Tibial nerve (tissue), 4 donors: ENCODE data around the gene LRCOL1. TPM values are rescaled to one million over a fixed set of nuclear protein-coding genes. Genes with fewer than 3 reads are reported as not detected.

ENCODE experiments used
- DNase-seq, 2 donors: peaks; one replicate each; pipeline ENCODE4 v3.0.0-alpha.2; 2019; ENCODE audit warnings: low spot score in 2 of 2
- H3K27ac ChIP-seq, 4 donors: fragments of 200-600 bp; sonication (generic) in 3 of 4; one replicate each; pipeline ENCODE4 v1.5.1; 2017 to 2019; ENCODE audit warnings: mild to moderate bottlenecking in 1 of 4
- H3K27me3 ChIP-seq, 2 donors: fragments of 200-600 bp; sonication (generic) in 1 of 2; one replicate each; pipeline versions ENCODE4 v1.5.1 to v1.6.0; 2017 to 2019
- H3K36me3 ChIP-seq, 3 donors: fragments of 200-600 bp; sonication (generic); one replicate each; pipeline ENCODE4 v1.5.1; 2018 to 2019
- H3K4me1 ChIP-seq, 4 donors: fragments of 200-600 bp; sonication (generic) in 3 of 4; one replicate each; pipeline ENCODE4 v1.5.1; 2017 to 2019
- H3K4me3 ChIP-seq, 4 donors: fragments of 200-600 bp; sonication (generic) in 3 of 4; one replicate each; pipeline ENCODE4 v1.5.1; 2017 to 2019; ENCODE audit warnings: mild to moderate bottlenecking in 1 of 4, moderate library complexity in 1 of 4
- H3K9me3 ChIP-seq, 4 donors: fragments of 200-600 bp; sonication (generic) in 3 of 4; one replicate each; pipeline ENCODE4 v1.5.1; 2017 to 2019
- CTCF ChIP-seq, 5 experiments: fragments of 200-600 bp in 3 of 5; fragments of 450-650 bp in 2 of 5; sonication (generic) in 3 of 5; IDR thresholded peaks; one replicate each; pipeline ENCODE4 v1.5.1; 2016 to 2019; ENCODE audit warnings: antibody characterized with exemption in 5 of 5, mild to moderate bottlenecking in 3 of 5, moderate library complexity in 2 of 5
- EP300 ChIP-seq, 2 donors: sonication (generic); formaldehyde crosslinking; IDR thresholded peaks; one replicate each; pipeline ENCODE4 v1.6.1; 2017; ENCODE audit warnings: antibody characterized with exemption in 2 of 2, mild to moderate bottlenecking in 1 of 2
- POLR2A ChIP-seq, 2 donors: fragments of 450-650 bp; IDR thresholded peaks; one replicate each; pipeline ENCODE4 v1.6.1; 2017; ENCODE audit warnings: antibody characterized with exemption in 2 of 2, mild to moderate bottlenecking in 2 of 2, moderate library complexity in 2 of 2
- WGBS, 2 donors: methylation state at CpG; one replicate each; pipeline ENCODE4 v1.1.5; 2018; 5-methylcytosine and 5-hydroxymethylcytosine counted together
- total RNA-seq, 4 donors: library from RNA; depleted of rRNA; stranded (reverse); fragments of >200 nt; gene quantifications; one replicate each; pipeline ENCODE4 v1.1.0, GENCODE V29; 2016

Gene LRCOL1
- total RNA-seq, 4 donors from 2014 or later = not detected

DNA sequence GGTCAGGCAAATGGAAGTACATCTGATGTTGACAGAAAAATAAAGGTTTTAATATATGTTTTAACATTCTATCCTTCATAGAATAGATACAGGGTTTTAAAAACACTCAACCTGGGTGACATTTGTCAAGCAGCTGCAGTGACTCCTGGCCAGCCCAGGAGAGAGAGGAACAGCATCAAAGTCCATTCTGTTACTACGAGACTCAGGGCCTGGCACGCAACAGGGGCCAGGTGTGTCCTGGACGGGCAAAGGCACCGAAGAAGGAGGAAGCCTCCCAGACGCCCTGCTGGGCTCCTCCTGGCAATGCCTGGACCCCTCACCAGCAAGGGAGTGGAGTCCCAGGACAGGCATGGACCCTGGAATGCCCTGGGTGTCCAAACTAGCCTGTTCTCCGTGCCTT is 22.1 kb downstream of the LRCOL1 start:
- TF ChIP-seq POLR2A (IDR thresholded peaks at IDR 0.05) (no peak), EP300 (IDR thresholded peaks at IDR 0.05) (no peak), CTCF (IDR thresholded peaks at IDR 0.05) (no peak)
- no peak for DNase-seq
- Histone ChIP-seq H3K27me3 (peaks cover 0 to 14% of the 10 kb centered on the region in 2 donors), H3K4me3 (no peak overlapping the region), H3K36me3 (peaks cover 0 to 5% (median 0%) of the 10 kb centered on the region in 3 donors), H3K9me3 (peaks cover 0 to 4% (median 0%) of the 10 kb centered on the region in 4 donors), H3K4me1 (peaks cover 0 to under 1% (median 0%) of the 10 kb centered on the region in 4 donors), H3K27ac (no peak overlapping the region)
- 84 to 91% methylated on average over 6 of the region's 6 CpGs for WGBS, 2 donors

- TF ChIP-seq CTCF (IDR thresholded peaks at IDR 0.05) (no peak), POLR2A (IDR thresholded peaks at IDR 0.05) (no peak), EP300 (IDR thresholded peaks at IDR 0.05) (no peak)
- DNase-seq = no peak
- no peak overlapping the region for H3K27ac ChIP-seq
- H3K9me3 ChIP-seq = peaks cover 0 to 4% (median 0%) of the 10 kb centered on the region in 4 donors
- peaks cover 0 to 4% (median 0%) of the 10 kb centered on the region in 4 donors for H3K4me1 ChIP-seq
- H3K4me3 ChIP-seq = no peak overlapping the region
- 81 to 90% methylated on average over 3 of the region's 3 CpGs for WGBS, 2 donors
- H3K36me3 ChIP-seq = peaks cover 0 to 9% (median 0%) of the 10 kb centered on the region in 3 donors
- peaks cover 0 to 11% of the 10 kb centered on the region in 2 donors for H3K27me3 ChIP-seq
Measured at GRCh38 chr12:132587781-132588180, 22.6 kb downstream of the LRCOL1 start.

DNA sequence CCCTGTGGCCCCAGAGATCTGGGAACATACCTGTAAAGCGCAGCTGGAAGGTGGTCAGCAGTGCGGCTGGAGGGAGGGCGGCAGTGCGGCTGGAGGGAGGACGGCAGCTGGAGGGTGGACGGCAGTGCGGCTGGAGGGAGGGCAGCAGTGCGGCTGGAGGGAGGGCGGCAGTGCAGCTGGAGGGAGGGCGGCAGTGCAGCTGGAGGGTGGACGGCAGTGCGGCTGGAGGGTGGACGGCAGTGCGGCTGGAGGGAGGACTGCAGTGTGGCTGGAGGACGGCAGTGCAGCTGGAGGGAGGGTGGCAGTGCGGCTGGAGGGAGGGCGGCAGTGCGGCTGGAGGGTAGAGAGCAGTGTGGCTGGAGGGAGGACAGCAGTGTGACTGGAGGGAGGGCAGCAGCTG is 23.5 kb downstream of the LRCOL1 start:
- no peak for DNase-seq
- Histone ChIP-seq H3K9me3 (peaks cover 0 to 4% (median 0%) of the 10 kb centered on the region in 4 donors), H3K4me3 (no peak overlapping the region), H3K36me3 (peaks cover 0 to 10% (median 0%) of the 10 kb centered on the region in 3 donors), H3K27me3 (peaks cover 0 to 4% of the 10 kb centered on the region in 2 donors), H3K27ac (no peak overlapping the region), H3K4me1 (peaks cover 0 to 12% (median 0%) of the 10 kb centered on the region in 4 donors)
- 88 to 89% methylated on average over 18 of the region's 18 CpGs for WGBS, 2 donors
- TF ChIP-seq EP300 (IDR thresholded peaks at IDR 0.05) = no peak

- Histone ChIP-seq H3K4me1 (peaks cover 0 to 20% (median 0%) of the 10 kb centered on the region in 4 donors), H3K4me3 (no peak overlapping the region), H3K27ac (no peak overlapping the region), H3K27me3 (peaks cover 0 to 4% of the 10 kb centered on the region in 2 donors), H3K36me3 (peaks cover 0 to 26% (median 0%) of the 10 kb centered on the region in 3 donors), H3K9me3 (peaks cover 0 to 4% (median 0%) of the 10 kb centered on the region in 4 donors)
- TF ChIP-seq CTCF (IDR thresholded peaks at IDR 0.05) (no peak), EP300 (IDR thresholded peaks at IDR 0.05) (no peak), POLR2A (IDR thresholded peaks at IDR 0.05) (no peak)
- WGBS, 2 donors = 81 to 83% methylated on average over 24 of the region's 24 CpGs
- DNase-seq = no peak
Measured at GRCh38 chr12:132585177-132585576, 25.2 kb downstream of the LRCOL1 start.

- no peak overlapping the region for H3K4me3 ChIP-seq
- H3K27me3 ChIP-seq = peaks cover 0 to 4% of the 10 kb centered on the region in 2 donors
- TF ChIP-seq EP300 (IDR thresholded peaks at IDR 0.05) = no peak
- no peak for TF ChIP-seq CTCF (IDR thresholded peaks at IDR 0.05)
- no peak for TF ChIP-seq POLR2A (IDR thresholded peaks at IDR 0.05)
- no peak for DNase-seq
- peaks cover 0 to 4% (median 0%) of the 10 kb centered on the region in 4 donors for H3K9me3 ChIP-seq
- H3K27ac ChIP-seq = no peak overlapping the region
- 85 to 86% methylated on average over 14 of the region's 14 CpGs for WGBS, 2 donors
- H3K4me1 ChIP-seq = peaks cover 0 to 22% (median 0%) of the 10 kb centered on the region in 4 donors
- H3K36me3 ChIP-seq = peaks cover 0 to 32% (median 0%) of the 10 kb centered on the region in 3 donors
Measured at GRCh38 chr12:132584429-132584828, 26.0 kb downstream of the LRCOL1 start.
